GM12865 (cell line): ENCODE measurements around the gene ANKRD37.
A peak's percentile ranks its signal among the peaks of the same experiment; 100 is the strongest.

Experiments
- DNase-seq: peaks from one replicate; pipeline ENCODE4 v3.0.0; 2010; ENCODE audit warnings: low read depth
- H3K4me3 ChIP-seq: 2 replicates; pipeline ENCODE4 v1.5.1; 2011; ENCODE audit warnings: mild to moderate bottlenecking, low read depth, low read length, control low read depth
- TF ChIP-seq, protein P1 (sequence below): IDR thresholded peaks from 2 replicates; pipeline ENCODE4 v1.5.1; 2011; ENCODE audit warnings: low read length, control low read depth, low read depth, inconsistent platforms; ENCODE audit not compliant: insufficient read depth; ENCODE audit errors: missing control alignments

The ANKRD37 gene

DNA sequence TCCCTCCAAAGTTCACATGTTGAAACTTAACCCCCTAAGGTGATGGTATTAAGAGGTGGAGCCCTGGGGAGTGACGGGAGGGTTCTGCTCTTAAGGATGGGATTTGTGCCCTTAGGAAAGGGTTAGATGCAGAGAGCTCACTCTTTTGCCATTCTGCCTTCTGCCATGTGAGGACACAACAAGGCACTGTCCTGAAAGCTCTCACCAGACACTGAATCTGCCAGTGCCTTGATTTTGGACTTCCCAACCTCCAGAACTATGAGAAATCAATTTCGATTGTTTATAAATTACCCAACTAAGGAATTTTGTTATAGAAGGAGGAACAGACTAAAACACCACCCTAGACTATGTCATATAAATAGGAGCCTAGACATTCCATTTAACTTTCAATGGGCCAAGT, 12.6 kb upstream of the ANKRD37 start:
- H3K4me3 ChIP-seq, result no peak overlapping the region
- TF ChIP-seq, protein P1, sequence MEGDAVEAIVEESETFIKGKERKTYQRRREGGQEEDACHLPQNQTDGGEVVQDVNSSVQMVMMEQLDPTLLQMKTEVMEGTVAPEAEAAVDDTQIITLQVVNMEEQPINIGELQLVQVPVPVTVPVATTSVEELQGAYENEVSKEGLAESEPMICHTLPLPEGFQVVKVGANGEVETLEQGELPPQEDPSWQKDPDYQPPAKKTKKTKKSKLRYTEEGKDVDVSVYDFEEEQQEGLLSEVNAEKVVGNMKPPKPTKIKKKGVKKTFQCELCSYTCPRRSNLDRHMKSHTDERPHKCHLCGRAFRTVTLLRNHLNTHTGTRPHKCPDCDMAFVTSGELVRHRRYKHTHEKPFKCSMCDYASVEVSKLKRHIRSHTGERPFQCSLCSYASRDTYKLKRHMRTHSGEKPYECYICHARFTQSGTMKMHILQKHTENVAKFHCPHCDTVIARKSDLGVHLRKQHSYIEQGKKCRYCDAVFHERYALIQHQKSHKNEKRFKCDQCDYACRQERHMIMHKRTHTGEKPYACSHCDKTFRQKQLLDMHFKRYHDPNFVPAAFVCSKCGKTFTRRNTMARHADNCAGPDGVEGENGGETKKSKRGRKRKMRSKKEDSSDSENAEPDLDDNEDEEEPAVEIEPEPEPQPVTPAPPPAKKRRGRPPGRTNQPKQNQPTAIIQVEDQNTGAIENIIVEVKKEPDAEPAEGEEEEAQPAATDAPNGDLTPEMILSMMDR, result no peak
- DNase-seq, result no peak

DNA sequence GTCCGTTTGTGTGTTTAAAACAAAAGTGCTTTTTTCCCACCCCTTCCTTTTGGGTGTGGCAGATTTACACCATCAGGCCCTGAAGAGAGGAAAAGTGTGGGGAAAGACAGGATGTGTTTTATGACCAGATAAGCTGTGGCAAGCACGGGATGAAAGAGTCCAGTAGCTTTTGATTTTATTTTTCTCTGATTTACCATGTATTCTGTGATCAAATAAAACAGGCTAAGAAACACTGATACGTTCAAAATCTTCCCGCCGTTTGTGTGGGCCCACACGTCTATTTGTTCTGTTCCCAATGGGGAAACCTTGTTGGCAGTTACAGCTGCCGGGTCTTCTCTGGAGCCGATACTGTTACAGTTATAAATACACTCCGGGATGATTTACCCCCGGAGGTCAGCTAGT, 11.7 kb upstream of the ANKRD37 start:
- no peak for DNase-seq
- TF ChIP-seq, protein P1, result no peak
- H3K4me3 ChIP-seq, result no peak overlapping the region

DNA sequence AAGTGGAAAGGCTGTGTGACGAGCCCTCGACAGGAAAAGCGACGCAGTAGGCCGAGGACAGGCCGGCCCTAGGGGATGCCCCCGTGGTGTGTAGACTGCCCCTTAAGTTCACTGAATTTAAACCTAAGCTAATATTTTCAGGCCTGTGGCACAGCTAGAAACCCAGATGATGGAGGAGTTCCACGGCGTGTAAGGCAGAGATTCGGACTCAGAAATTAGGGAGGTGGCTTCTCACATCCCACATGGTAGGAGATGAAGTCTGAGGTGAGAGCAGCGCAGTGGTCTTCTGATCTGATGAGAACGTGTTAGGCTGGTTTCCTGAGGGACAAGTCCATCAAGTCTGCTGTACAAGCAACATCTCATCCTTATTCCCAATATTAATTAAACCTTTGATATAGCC, 8.7 kb upstream of the ANKRD37 start:
- TF ChIP-seq, protein P1, result no peak
- H3K4me3 ChIP-seq, result no peak overlapping the region
- no peak for DNase-seq

DNA sequence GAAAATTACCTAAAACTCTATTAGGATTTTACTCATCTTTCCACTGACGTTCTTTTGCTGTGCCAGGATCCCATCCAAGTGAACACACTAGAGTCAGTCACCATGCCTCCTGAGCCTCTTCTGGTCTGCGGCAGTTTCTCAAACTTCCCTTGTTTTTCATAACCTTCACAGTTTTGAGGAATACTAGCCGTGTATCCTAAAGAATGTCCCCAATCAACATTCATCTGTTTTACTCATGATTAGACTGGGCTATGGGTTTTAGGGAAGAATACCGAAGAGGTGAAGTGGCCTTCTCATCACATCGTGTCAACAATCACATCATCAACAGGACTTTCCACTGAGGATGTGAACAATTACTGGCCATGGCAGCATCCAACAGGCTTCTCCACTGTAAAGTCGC, 5.7 kb upstream of the ANKRD37 start:
- TF ChIP-seq, protein P1, result no peak
- no peak overlapping the region for H3K4me3 ChIP-seq
- no peak for DNase-seq

DNA sequence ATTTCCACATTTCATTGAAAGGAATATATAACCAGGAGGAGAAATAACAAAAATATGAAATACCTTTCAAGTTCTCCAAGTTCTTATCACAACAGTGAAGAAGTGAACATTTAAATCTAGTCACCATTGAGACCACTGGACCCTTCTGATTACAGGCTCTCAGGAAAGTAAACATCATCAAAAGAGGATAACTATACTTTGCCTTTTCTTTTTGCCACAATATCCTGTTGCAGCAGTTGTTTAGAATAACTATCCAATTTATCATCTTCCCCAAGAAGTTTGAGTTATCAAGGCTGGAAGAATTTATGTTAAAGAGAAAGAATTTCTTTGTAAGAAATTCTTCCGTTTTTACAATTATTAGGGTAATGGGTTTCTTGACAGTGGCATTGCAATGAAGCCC, 4.5 kb upstream of the ANKRD37 start:
- H3K4me3 ChIP-seq, result no peak overlapping the region
- DNase-seq, result no peak
- TF ChIP-seq, protein P1, result no peak

DNA sequence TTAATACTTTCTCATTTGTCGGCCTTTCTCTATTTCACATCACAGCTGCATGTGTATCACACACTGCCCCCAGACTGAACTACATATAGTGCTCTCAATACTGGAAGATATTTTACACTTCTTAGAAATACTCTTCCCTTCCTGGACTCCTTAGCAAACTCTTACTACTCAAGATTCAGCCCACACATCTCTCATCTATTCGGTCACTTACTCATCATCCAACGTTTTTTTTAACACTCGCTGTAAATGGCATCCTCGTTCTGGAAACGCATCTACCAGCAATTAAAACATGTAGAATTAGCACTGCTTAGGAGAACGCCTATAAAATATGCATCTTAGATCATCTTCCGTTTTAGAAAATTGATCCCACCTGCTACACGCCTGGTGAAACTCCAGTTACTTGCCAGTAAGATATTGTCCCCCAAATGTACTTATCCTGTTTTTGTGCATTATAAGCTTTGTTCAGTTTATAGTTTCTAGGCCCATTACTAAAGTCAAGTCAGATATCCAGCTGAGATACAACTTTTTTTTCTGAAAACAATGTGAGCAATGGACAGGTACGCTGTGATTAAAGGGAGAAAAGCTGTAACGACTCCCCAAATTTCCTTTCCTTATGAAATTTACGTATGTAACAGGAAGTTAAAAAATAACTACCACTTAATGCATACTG, 1.9 kb upstream of the ANKRD37 start:
- TF ChIP-seq, protein P1, result no peak
- H3K4me3 ChIP-seq, result peak overlapping the region; percentile 87
- no peak for DNase-seq
